GM12878 (cell line): ENCODE measurements around the gene TBC1D20. TPM values are rescaled to one million over a fixed set of nuclear protein-coding genes. Genes with fewer than 3 reads are reported as not detected.
A peak's percentile ranks its signal among the peaks of the same experiment; 100 is the strongest.

Experiments
- ATAC-seq: fragments of 200-7000 bp; cut with Tn5 transposase; 3 replicates; pipeline ENCODE4 v1.9.1; 2020; ENCODE audit warnings: mild to moderate bottlenecking, moderate library complexity
- BruUV-seq: library from RNA; stranded (reverse); fragments of 400-500 nt; replicated peaks from 2 replicates; lab custom pipeline; 2021; lab: Mats Ljungman, UMichigan
- CTCF ChIA-PET: fragments of 300-600 bp; sonication (Branson Sonifier 250); formaldehyde crosslinking; extraction: SDS; loops from one replicate; lab custom pipeline; 2021; ENCODE audit warnings: inconsistent platforms; lab: Yijun Ruan, JAX
- POLR2A ChIA-PET: fragments of 350-600 bp; formaldehyde crosslinking; extraction: SDS; loops from one replicate; lab custom pipeline; 2021; ENCODE audit warnings: inconsistent platforms; lab: Charles Lee
- RAD21 ChIA-PET: fragments of 300-600 bp; sonication (Branson Sonifier 250); formaldehyde crosslinking; loops from one replicate; lab custom pipeline; 2023; ENCODE audit warnings: antibody characterized with exemption; ENCODE audit not compliant: unreplicated experiment; lab: Charles Lee
- SMC1A ChIA-PET: fragments of 300-600 bp; sonication (Branson Sonifier 250); formaldehyde crosslinking; loops from one replicate; lab custom pipeline; 2023; ENCODE audit not compliant: unreplicated experiment, uncharacterized antibody; lab: Charles Lee
- DNase-seq: peaks from one replicate; pipeline ENCODE4 v3.0.0-alpha.2; 2011; ENCODE audit warnings: low read depth, low spot score
- FAIRE-seq: peaks from 3 replicates; lab custom pipeline; 2011; peaks lifted over from hg19 to GRCh38; lab: Jason Lieb, UNC
- H2AFZ ChIP-seq: 2 replicates; pipeline ENCODE4 v1.6.0; 2011; ENCODE audit warnings: low read depth, low read length, control low read depth; ENCODE audit not compliant: control insufficient read depth
- H3K27ac ChIP-seq: 2 replicates; pipeline ENCODE4 v1.5.1; 2011; ENCODE audit warnings: control low read depth; ENCODE audit not compliant: control insufficient read depth, insufficient read depth
- H3K27me3 ChIP-seq, 2 experiments: replicated peaks in 1 of 2; 2 replicates each; pipeline versions ENCODE4 v1.6.0 to v1.6.1; 2011; ENCODE audit warnings: low read length in 1 of 2; ENCODE audit not compliant: control insufficient read depth in 2 of 2, insufficient read depth in 2 of 2
- H3K36me3 ChIP-seq, 2 experiments: 2 replicates each; pipeline ENCODE4 v1.5.1; 2011; ENCODE audit warnings: low read length in 1 of 2; ENCODE audit not compliant: control insufficient read depth in 2 of 2, insufficient read depth in 2 of 2
- H3K4me1 ChIP-seq: 2 replicates; pipeline ENCODE4 v1.6.1; 2011; ENCODE audit warnings: mild to moderate bottlenecking, low read length, moderate library complexity, mixed read lengths; ENCODE audit not compliant: control insufficient read depth, insufficient read depth
- H3K4me2 ChIP-seq: 2 replicates; pipeline ENCODE4 v1.6.0; 2011; ENCODE audit warnings: control low read depth; ENCODE audit not compliant: control insufficient read depth, insufficient read depth
- H3K4me3 ChIP-seq: fragments of 200-600 bp; sonication (generic); 2 replicates; pipeline ENCODE4 v1.5.1; 2016
- H3K79me2 ChIP-seq: 2 replicates; pipeline ENCODE4 v1.6.0; 2011; ENCODE audit warnings: low read length; ENCODE audit not compliant: control insufficient read depth, insufficient read depth
- H3K9ac ChIP-seq: 2 replicates; pipeline ENCODE4 v1.8.0; 2011; ENCODE audit warnings: low read length, control low read depth, mixed read lengths; ENCODE audit not compliant: control insufficient read depth, insufficient read depth
- H3K9me3 ChIP-seq: replicated peaks from 3 replicates; pipeline ENCODE4 v1.5.1; 2011; ENCODE audit warnings: mild to moderate bottlenecking, low read length; ENCODE audit not compliant: control insufficient read depth, insufficient read depth
- H4K20me1 ChIP-seq: 2 replicates; pipeline ENCODE4 v1.6.0; 2011; ENCODE audit not compliant: control insufficient read depth, insufficient read depth
- CBFB ChIP-seq: IDR thresholded peaks from 2 replicates; pipeline ENCODE4 v1.6.1; 2016; ENCODE audit warnings: antibody characterized with exemption, low read depth
- CREM ChIP-seq: IDR thresholded peaks from 2 replicates; pipeline ENCODE4 v1.6.1; 2014; ENCODE audit warnings: antibody characterized with exemption, low read depth
- EP300 ChIP-seq, 2 experiments: fragments of 150-350 bp in 1 of 2; IDR thresholded peaks; 2 replicates each; pipeline ENCODE4 v1.6.1; 2011 to 2012; ENCODE audit warnings: low read depth in 2 of 2, low read length in 2 of 2, borderline replicate concordance in 1 of 2, improper control_type of control experiment in 1 of 2, inconsistent platforms in 1 of 2; ENCODE audit not compliant: control insufficient read depth in 1 of 2
- IRF5 ChIP-seq: fragments of 450-650 bp; IDR thresholded peaks from 2 replicates; pipeline ENCODE4 v1.6.1; 2017; ENCODE audit warnings: borderline replicate concordance
- MEF2A ChIP-seq: IDR thresholded peaks from 2 replicates; pipeline ENCODE4 v1.6.1; 2011; ENCODE audit warnings: low read depth, mild to moderate bottlenecking, low read length, moderate library complexity; ENCODE audit not compliant: insufficient read depth
- MLLT1 ChIP-seq: fragments of 450-650 bp; IDR thresholded peaks from 2 replicates; pipeline ENCODE4 v1.6.1; 2016; ENCODE audit warnings: mild to moderate bottlenecking
- NBN ChIP-seq: fragments of 450-650 bp; IDR thresholded peaks from 2 replicates; pipeline ENCODE4 v1.6.1; 2016
- PKNOX1 ChIP-seq: fragments of 450-650 bp; IDR thresholded peaks from 2 replicates; pipeline ENCODE4 v1.6.1; 2016; ENCODE audit warnings: mild to moderate bottlenecking
- POLR2AphosphoS5 ChIP-seq: IDR thresholded peaks from 2 replicates; pipeline ENCODE4 v1.6.1; 2011; ENCODE audit warnings: mild to moderate bottlenecking, low read length, inconsistent platforms
- RUNX3 ChIP-seq: IDR thresholded peaks from 2 replicates; pipeline ENCODE4 v1.6.1; 2012; ENCODE audit warnings: low read length, inconsistent platforms
- SIX5 ChIP-seq: IDR thresholded peaks from 2 replicates; pipeline ENCODE4 v1.6.1; 2011; ENCODE audit warnings: mild to moderate bottlenecking, low read depth, low read length, moderate library complexity; ENCODE audit not compliant: severe bottlenecking
- SRF ChIP-seq, 2 experiments: IDR thresholded peaks; 2 replicates each; pipeline ENCODE4 v1.6.1; 2011; ENCODE audit warnings: low read depth in 2 of 2, low read length in 2 of 2, mild to moderate bottlenecking in 1 of 2, moderate library complexity in 1 of 2
- TCF3 ChIP-seq: IDR thresholded peaks from 2 replicates; pipeline ENCODE4 v1.6.1; 2012; ENCODE audit warnings: low read depth, mild to moderate bottlenecking, low read length, borderline replicate concordance; ENCODE audit not compliant: insufficient read depth
- WRNIP1 ChIP-seq: IDR thresholded peaks from 2 replicates; pipeline ENCODE4 v1.6.1; 2011; ENCODE audit warnings: low read depth, low read length, improper control_type of control experiment, borderline replicate concordance
- YY1 ChIP-seq: IDR thresholded peaks from 2 replicates; pipeline ENCODE4 v1.6.1; 2011; ENCODE audit warnings: low read depth, mild to moderate bottlenecking, low read length
- ZNF207 ChIP-seq: fragments of 450-650 bp; IDR thresholded peaks from 2 replicates; pipeline ENCODE4 v1.6.1; 2014; ENCODE audit warnings: antibody characterized with exemption, mild to moderate bottlenecking, borderline replicate concordance
- ZNF24 ChIP-seq: fragments of 450-650 bp; IDR thresholded peaks from 2 replicates; pipeline ENCODE4 v1.6.1; 2017; ENCODE audit warnings: antibody characterized with exemption, mild to moderate bottlenecking
- ZNF622 ChIP-seq: fragments of 450-650 bp; IDR thresholded peaks from 2 replicates; pipeline ENCODE4 v1.6.1; 2017; ENCODE audit warnings: mild to moderate bottlenecking, inconsistent platforms
- WGBS: methylation state at CpG from one replicate; pipeline ENCODE4 v1.1.6; 2016; ENCODE audit warnings: low lambda C conversion rate; ENCODE audit not compliant: insufficient replicate concordance, insufficient coverage; ENCODE audit errors: missing lambda C conversion rate; 5-methylcytosine and 5-hydroxymethylcytosine counted together
- in situ Hi-C: fragments of 300-500 bp; cut with MboI; formaldehyde crosslinking; loops from 9 replicates; pipeline ENCODE4 v1.14.3; 2018; ENCODE audit warnings: mixed read lengths
- intact Hi-C: fragments of 100-400 bp; cut with micrococcal nuclease; formaldehyde crosslinking; loops from one replicate; pipeline ENCODE4 v1.14.2; 2022; ENCODE audit not compliant: unreplicated experiment
- polyA plus RNA-seq, 11 experiments: library from polyadenylated mRNA; depleted of rRNA in 4 of 11; unstranded in 6 of 11; stranded (reverse) in 5 of 11; fragments of >200 nt; fragmentation: Nextera tagmentation in 4 of 11; fragmentation: Illumina TruSeq in 1 of 11; extraction: Ambion mirVana in 4 of 11; extraction: Trizol in 1 of 11; gene quantifications; 1 replicate in 1 of 11; 2 replicates in 10 of 11; pipeline versions ENCODE4 v1.2.1 to v1.2.3, GENCODE V29; 2011 to 2016; ENCODE audit warnings: inconsistent platforms in 2 of 11, missing spikeins in 2 of 11, low read depth in 1 of 11
- total RNA-seq, 4 experiments: library from RNA; depleted of rRNA in 3 of 4; stranded (reverse); fragments of >200 nt in 3 of 4; fragmentation: Illumina TruSeq in 1 of 4; extraction: Trizol in 1 of 4; gene quantifications; 2 replicates each; pipeline versions ENCODE4 v1.2.1 to v1.2.3, GENCODE V29; 2013 to 2021

Gene TBC1D20
- total and polyA plus RNA-seq, 10 of the 15 experiments (the other 5 are each of a cell fraction or from before 2014, with no cell fraction given), result 4.3 to 17.9 (median 11.2) TPM

DNA sequence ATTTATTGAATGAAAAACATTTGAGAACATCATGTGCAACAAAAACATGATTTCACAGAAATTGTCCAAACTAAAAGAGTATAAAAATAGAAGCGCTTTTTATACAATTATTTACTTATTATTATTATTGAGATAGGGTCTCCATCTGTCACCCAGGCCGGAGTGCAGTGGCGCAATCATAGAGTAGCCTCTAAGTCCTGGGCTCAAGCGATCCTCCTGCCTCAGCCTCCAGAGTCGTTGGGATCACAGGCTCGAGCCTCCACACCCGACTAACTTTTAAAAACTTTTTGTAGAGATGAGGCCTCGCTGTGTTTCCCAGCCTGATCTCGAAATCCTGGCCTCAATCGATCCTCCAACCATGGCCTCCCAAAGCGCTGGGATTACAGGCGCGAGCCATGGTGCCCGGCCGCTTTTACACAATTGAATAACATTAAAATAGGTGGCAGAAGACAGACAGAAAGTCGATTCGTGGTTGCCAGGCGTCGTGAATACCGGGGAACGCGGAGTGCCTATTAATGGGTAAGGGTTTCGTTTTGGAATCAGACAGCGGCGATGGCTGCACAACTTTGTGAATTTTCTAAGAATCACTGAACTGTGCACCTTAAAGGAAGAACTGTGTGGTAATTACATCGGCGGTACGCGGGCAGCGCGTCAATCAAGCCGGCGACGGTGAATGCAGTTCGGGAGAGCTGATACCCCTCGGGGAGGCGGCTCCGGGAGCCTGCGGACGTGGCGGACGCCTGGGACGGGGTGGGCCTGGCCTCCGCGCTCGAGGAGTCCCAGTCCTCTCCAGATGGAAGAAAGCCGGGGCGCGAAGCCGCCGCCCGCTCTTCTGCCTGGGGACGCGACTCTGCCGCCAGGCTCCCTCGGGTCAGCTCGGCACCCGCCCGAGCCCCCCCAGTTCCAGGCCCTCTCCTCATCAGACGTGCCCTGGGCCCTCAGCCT is 807 bp downstream of the TBC1D20 start:
- ChIA-PET POLR2A (interaction anchor here (1.6 kb wide), 1 partner anchor 13 kb away, joined by 7 read pairs; no protein-coding TSS in a partner anchor), CTCF (interaction anchor here (1.0 kb wide), 1 partner anchor 17 kb away, joined by 3 read pairs; no protein-coding TSS in a partner anchor), RAD21 (interaction anchor here (0.7 to 1.4 kb wide), 2 partner anchors 54 to 804 kb away, joined by 3 to 5 read pairs; no protein-coding TSS in a partner anchor), SMC1A (interaction anchor here (0.8 to 1.6 kb wide), 3 partner anchors 11 to 81 kb away, joined by 3 to 5 read pairs (median 4); no protein-coding TSS in a partner anchor)
- Histone ChIP-seq H3K36me3 (no peaks in the 10 kb centered on the region; a peak in 1 of 4 replicates), H3K9me3 (no peaks in the 10 kb centered on the region), H3K4me3 (peak overlapping the region; percentile 91), H3K4me1 (peaks cover 5% of the 10 kb centered on the region), H3K79me2 (peaks cover 39% of the 10 kb centered on the region), H3K9ac (peak overlapping the region; percentile 68), H4K20me1 (no peaks in the 10 kb centered on the region), H3K4me2 (peak overlapping the region; percentile 73), H3K27ac (peak overlapping the region; percentile 55), H3K27me3 (no peaks in the 10 kb centered on the region), H2AFZ (peak overlapping the region; percentile 37)
- no TSS peak for BruUV-seq
- ATAC-seq (peak; percentile 58), DNase-seq (no peak), FAIRE-seq (no peak)
- 0 out of 2 replicates have a peak, but pooled peaks have one; percentile 15 for TF ChIP-seq NBN
- TF ChIP-seq IRF5, result no peak
- no peak for TF ChIP-seq CBFB
- no peak for TF ChIP-seq ZNF622
- 0 out of 2 replicates have a peak, but pooled peaks have one; percentile 17 for TF ChIP-seq RUNX3
- peak; percentile 93 for TF ChIP-seq PKNOX1
- peak; percentile 12; the same call in 1 of the 2 replicates for TF ChIP-seq CREM
- TF ChIP-seq MEF2A, result no peak
- no peak for TF ChIP-seq SIX5
- TF ChIP-seq POLR2AphosphoS5, result no peak
- TF ChIP-seq YY1, result no peak
- TF ChIP-seq ZNF24, result no peak
- no peak for TF ChIP-seq SRF (IDR thresholded peaks at IDR 0.05; ENCODE audit: low read depth in 2 of 2, low read length in 2 of 2)
- TF ChIP-seq WRNIP1, result no peak
- TF ChIP-seq TCF3, result no peak
- 0 out of 2 replicates have a peak, but pooled peaks have one; percentile 19 for TF ChIP-seq MLLT1
- TF ChIP-seq ZNF207, result no peak
- TF ChIP-seq EP300 (IDR thresholded peaks at IDR 0.05; ENCODE audit: borderline replicate concordance in 1 of 2, control insufficient read depth in 1 of 2, low read depth in 2 of 2, low read length in 2 of 2), result no peak
- in situ Hi-C loops (no loop called here), intact Hi-C loops (loop anchor here (2.0 to 5.0 kb wide), 2 partner anchors 81 to 109 kb away; partner anchors contain the start of gene TRIB3)
- WGBS, result 12% methylated on average over 55 of the region's 60 CpGs
